GM21367 (cell line): ENCODE data around the gene CCL13.

Experiments
- ATAC-seq: cut with Tn5 transposase; IDR thresholded peaks from one replicate; pipeline ENCODE4 v1.9.1; 2021; ENCODE audit not compliant: unreplicated experiment

Gene CCL13

GRCh38 chr17:34383216-34383615 lies 26.9 kb downstream of the CCL13 start:
- ATAC-seq, result no peak

DNA sequence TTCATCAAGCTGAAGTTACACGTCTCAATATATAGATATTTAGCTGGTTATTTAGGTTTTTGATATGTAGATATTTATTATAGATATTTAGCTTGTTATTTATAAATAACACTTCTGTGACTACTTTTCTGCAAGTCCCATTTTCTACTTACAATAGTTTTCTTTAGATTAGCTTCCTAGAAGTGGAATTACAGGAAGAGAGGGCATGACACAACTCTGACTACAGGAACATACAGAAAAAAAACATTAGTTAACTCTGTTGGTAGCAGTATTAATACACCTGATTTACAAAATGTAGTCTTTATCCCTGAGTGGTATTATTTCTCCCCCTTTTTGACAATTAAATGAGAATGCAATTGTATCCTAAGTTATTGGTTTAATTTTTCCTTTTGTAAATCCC lies 28.0 kb downstream of the CCL13 start:
- no peak for ATAC-seq

DNA sequence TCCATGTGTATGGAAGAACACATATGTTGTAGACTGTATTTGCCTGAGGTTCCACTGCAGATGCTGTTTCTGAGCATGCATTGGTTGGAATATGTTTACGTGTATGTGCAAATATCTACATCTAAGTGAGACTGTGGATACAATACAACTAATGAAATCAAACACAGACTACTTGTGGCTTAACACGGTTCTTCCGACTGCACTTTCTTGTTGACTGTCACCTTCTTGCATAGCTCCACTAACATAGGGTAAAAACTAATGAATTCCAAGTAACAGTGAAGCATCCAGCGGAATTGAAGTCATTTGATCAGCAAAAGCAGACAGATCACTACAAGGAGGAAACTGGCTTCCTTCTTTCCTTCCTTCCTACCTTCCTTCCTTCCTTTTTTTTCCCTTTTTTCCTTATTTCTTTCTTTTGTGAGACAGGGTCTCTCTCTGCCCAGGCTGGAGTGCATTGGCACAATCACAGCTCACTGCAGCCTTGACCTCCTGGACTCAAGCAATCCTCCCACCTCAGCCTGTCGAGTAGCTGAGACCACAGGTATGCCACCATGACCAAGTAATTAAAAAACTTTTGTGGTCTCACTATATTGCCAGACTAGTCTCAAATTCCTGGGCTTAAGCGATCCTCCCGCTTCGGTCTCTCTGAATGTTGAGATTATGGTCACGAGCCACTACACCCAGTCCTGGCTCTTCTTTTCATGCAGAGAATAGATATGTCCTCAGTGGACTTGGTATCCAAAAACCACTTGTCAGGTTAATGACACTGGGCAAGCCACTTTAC lies 28.7 kb downstream of the CCL13 start:
- no peak for ATAC-seq

GRCh38 chr17:34386343-34386696 lies 30.0 kb downstream of the CCL13 start:
- ATAC-seq, result no peak

- ATAC-seq, result no peak
Measured at GRCh38 chr17:34386697-34387550, 30.6 kb downstream of the CCL13 start.

- no peak for ATAC-seq
Measured at GRCh38 chr17:34387566-34387965, 31.3 kb downstream of the CCL13 start.

DNA sequence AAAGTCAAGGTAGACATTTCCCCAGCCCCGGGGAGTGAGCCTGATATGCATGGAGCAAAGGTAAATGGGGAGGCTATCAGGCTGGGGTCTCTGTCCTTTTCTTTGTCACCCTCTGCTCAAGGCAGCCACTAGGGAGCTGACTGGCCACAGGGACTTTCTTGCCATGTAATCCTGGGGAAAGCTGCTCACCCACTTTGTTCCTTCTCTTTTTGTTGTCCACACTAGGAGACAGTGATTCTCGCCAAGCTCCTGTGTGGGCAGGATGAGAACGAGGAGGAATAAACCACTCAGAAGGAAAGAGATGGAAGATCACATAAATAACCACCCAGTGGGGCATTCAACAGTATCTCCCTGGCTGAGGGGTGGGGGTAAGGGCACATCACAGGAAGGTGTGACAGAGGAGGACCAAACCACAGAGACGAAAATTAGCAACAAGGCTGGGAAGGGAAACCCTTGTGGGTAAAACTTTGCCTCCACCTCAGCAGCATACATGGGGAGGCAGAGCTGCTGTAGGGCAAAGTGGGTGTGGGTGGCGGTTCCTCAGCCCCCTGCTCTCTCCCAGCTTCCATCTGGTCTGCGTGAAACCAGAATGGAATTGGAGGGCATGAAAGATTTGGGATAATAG lies 33.0 kb downstream of the CCL13 start:
- ATAC-seq, result no peak

DNA sequence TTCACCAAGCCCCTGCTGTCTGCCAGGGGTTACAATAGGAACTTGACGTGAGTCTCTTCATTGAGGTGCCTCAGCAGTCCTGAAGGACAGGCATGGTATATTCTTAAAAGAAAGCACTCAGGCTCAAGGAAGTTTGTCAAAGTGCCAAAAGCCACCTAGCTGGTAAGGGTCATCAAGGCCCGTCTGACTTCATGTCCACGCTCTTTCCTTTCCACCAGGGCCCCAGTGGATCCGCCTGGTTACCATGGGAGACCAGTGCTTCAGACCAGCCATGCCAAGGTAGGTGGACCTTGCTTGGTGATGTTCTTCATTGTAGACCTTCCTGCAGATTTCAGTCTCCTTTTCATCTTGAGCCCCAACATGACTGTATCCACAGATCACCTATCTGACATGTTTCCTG lies 34.4 kb downstream of the CCL13 start:
- no peak for ATAC-seq

DNA sequence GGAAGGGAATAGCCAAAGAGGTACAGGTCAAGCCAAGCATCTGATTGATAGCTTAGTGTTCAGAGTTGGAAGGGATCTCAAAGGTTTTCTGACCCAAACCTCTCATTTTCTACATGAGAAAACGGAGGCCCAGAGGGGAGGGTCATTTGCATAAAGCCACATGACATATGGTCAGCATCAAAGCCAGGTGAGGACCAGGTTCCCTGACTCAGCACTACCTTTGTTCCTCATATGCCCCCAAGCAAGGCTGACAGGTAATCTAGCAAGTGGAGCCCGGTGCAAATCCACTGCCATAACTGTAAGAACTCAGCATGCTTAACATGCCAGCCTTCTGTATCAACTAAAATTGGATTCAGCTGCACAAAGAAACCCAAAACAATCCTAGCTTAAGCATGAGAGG lies 35.0 kb downstream of the CCL13 start:
- no peak for ATAC-seq

- no peak for ATAC-seq
Measured at GRCh38 chr17:34393401-34393800, 37.1 kb downstream of the CCL13 start.

DNA sequence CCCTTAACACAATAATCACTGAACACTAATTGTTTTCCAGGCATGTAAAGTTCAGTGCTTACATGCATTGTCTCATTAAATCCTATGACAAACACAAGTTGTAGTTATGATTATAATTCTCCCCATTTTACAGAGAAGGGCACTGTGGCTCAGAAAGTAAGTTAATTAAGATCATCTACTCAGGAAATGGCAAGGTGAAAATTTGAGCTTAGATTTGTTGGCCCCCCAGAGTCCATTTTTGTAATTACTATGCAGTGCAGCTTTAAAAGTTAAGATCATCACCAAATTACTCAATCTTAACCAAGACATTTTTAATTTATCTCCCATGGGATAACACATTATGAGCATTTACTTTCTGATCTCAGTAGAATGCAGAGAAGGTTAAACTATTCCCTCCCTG lies 41.0 kb downstream of the CCL13 start:
- no peak for ATAC-seq

DNA sequence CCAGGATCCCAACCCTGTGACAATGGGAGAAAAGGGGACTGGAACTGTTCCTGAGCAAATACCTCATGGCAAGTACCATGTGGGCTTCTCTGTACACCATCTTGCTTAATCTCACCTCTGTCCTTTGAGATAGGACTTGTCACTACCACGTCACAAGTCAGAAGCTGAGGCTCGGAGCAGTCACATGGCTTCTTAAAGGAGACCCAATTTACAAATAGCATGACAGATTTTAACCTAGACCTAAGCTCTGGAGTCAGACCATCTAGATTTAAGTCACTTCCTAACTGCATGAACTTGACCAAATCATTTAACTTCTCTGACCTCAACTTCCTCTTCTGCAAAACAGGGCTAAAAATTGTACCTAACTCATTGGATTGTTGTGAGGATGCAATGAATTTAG lies 42.7 kb downstream of the CCL13 start:
- no peak for ATAC-seq

- ATAC-seq, result no peak
Measured at GRCh38 chr17:34399725-34400124, 43.4 kb downstream of the CCL13 start.

- ATAC-seq, result no peak
Measured at GRCh38 chr17:34400301-34400931, 44.1 kb downstream of the CCL13 start.

GRCh38 chr17:34401165-34401564 lies 44.9 kb downstream of the CCL13 start:
- no peak for ATAC-seq

DNA sequence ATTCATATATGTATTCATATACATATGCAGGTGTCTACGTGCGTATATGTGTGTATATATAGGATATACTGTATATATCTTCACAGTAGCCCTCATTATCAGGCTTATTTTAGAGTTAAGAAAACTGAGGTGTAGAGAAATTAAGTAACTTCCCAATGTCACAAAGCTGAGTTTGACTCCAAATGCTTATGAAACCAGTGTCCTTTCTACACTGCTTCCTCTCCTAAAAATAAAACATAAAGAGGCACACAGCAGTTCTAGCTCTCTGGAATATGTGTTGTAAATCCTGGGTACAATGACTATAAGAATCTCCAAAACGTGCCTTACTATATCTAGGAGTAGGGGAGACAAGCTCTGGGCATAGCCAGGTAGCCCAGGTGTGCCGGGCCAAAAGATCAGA lies 46.7 kb downstream of the CCL13 start:
- no peak for ATAC-seq

- ATAC-seq, result no peak
Measured at GRCh38 chr17:34406226-34406625, 49.9 kb downstream of the CCL13 start.
